ENCODE data around the gene EEIG2.

DNA sequence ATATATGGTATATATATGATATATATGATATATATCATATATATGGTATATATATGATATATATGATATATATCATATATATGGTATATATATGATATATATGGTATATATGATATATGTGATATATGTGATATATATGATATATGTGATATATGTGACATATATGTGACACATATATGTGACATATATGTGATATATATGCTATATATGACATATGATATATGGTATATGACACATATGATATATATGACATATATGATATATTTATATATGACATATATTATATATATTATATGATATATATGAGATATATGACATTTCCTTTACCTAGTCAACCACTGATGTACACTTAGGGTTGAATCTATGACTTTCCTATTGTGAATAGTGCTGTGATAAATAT, 36.1 kb upstream of the EEIG2 start:
- no peak for TF ChIP-seq CTCF (IDR thresholded peaks at IDR 0.05; ENCODE audit: low read length)
- no peak for TF ChIP-seq EZH2 (IDR thresholded peaks at IDR 0.05; ENCODE audit: borderline replicate concordance, low read length)

Data from OCI-LY1 (cell line).